ENCODE data around the gene RRM2.
"Not testable (repeated sequence)": the region's sequence is repeated elsewhere in the genome, so short reads cannot be mapped to it uniquely, and the experiment has no call there.

Gene RRM2

GRCh38 chr2:10084223-10084865 lies 38.2 kb upstream of the RRM2 start:
- no peak for TF ChIP-seq CTCF (IDR thresholded peaks at IDR 0.05; ENCODE audit: extremely low read depth, missing control alignments)
- DNase-seq (ENCODE audit: low spot score), result no peak

GRCh38 chr2:10085043-10085667 lies 37.4 kb upstream of the RRM2 start:
- TF ChIP-seq CTCF (IDR thresholded peaks at IDR 0.05; ENCODE audit: extremely low read depth, missing control alignments), result no peak
- DNase-seq (ENCODE audit: low spot score), result no peak

- no peak for DNase-seq (ENCODE audit: low spot score)
- TF ChIP-seq CTCF (IDR thresholded peaks at IDR 0.05; ENCODE audit: extremely low read depth, missing control alignments), result no peak
These were observed 36.9 kb upstream of the RRM2 start for GRCh38 chr2:10085668-10086059.

GRCh38 chr2:10086950-10087349 lies 35.6 kb upstream of the RRM2 start:
- TF ChIP-seq CTCF (IDR thresholded peaks at IDR 0.05; ENCODE audit: extremely low read depth, missing control alignments), result no peak
- DNase-seq (ENCODE audit: low spot score), result no peak

- no peak for TF ChIP-seq CTCF (IDR thresholded peaks at IDR 0.05; ENCODE audit: extremely low read depth, missing control alignments)
- no peak for DNase-seq (ENCODE audit: low spot score)
These were observed 35.2 kb upstream of the RRM2 start for GRCh38 chr2:10087360-10087759.

GRCh38 chr2:10089565-10090190 lies 32.9 kb upstream of the RRM2 start:
- no peak for DNase-seq (ENCODE audit: low spot score)
- no peak for TF ChIP-seq CTCF (IDR thresholded peaks at IDR 0.05; ENCODE audit: extremely low read depth, missing control alignments)

GRCh38 chr2:10091182-10091888 lies 31.2 kb upstream of the RRM2 start:
- no peak for TF ChIP-seq CTCF (IDR thresholded peaks at IDR 0.05; ENCODE audit: extremely low read depth, missing control alignments)
- no peak for DNase-seq (ENCODE audit: low spot score)

- DNase-seq (ENCODE audit: low spot score), result not testable (repeated sequence)
These were observed 30.7 kb upstream of the RRM2 start for GRCh38 chr2:10091889-10092244.
